Ishikawa (cell line): Measurements from ENCODE around the gene BTBD7.

ENCODE experiments used
- CEBPB ChIP-seq: IDR thresholded peaks from 2 replicates; pipeline ENCODE4 v1.6.1; 2012
- CREB1 ChIP-seq: IDR thresholded peaks from 2 replicates; pipeline ENCODE4 v1.6.1; 2012; ENCODE audit warnings: low read depth
- EGR1 ChIP-seq: IDR thresholded peaks from 2 replicates; pipeline ENCODE4 v1.6.1; 2012
- EP300 ChIP-seq: IDR thresholded peaks from 2 replicates; pipeline ENCODE4 v1.6.1; 2012; ENCODE audit warnings: borderline replicate concordance
- FOXM1 ChIP-seq: IDR thresholded peaks from 2 replicates; pipeline ENCODE4 v1.6.1; 2012; ENCODE audit warnings: low read depth, borderline replicate concordance
- NFIC ChIP-seq: IDR thresholded peaks from 2 replicates; pipeline ENCODE4 v1.6.1; 2012
- TAF1 ChIP-seq: IDR thresholded peaks from 2 replicates; pipeline ENCODE4 v1.6.1; 2012; ENCODE audit warnings: low read depth, mild to moderate bottlenecking
- TCF12 ChIP-seq: IDR thresholded peaks from 2 replicates; pipeline ENCODE4 v1.6.1; 2012; ENCODE audit warnings: low read depth
- TEAD4 ChIP-seq: IDR thresholded peaks from 2 replicates; pipeline ENCODE4 v1.6.1; 2012
- ZBTB7A ChIP-seq: IDR thresholded peaks from 2 replicates; pipeline ENCODE4 v1.6.1; 2012; ENCODE audit warnings: low read depth
- TF ChIP-seq, protein P1 (sequence below): IDR thresholded peaks from 2 replicates; pipeline ENCODE4 v1.6.1; 2012; ENCODE audit warnings: low read depth, mild to moderate bottlenecking
- TF ChIP-seq, protein P2 (sequence below): IDR thresholded peaks from 2 replicates; pipeline ENCODE4 v1.6.1; 2012

DNA sequence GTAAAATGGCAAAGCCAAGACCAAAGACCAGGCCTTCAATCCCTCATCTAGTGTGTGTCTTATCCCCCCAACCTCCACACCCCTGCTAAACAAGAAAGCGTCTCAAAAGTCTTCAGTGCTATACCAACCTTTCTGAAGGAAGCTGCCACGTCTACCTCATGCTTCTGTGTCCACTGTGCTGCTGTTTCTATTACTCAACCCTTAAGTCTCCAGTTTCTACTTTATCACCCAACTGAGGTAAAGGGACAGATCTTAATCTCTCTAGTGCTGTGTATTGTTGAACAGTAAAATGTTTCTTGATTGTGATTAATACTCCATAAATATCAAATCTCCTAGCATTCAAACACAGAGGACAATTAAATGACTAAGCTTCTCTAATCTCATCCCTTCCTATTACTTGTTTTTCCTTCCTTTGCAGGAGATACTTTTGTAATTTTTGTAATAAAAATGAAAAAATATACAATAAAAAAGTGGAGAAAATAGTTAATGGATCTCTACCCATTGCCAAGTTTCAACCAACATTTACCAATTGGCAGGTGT lies 23.3 kb downstream of the BTBD7 start:
- TF ChIP-seq EP300 (no peak), EGR1 (no peak), NFIC (no peak), CREB1 (no peak), TCF12 (no peak), ZBTB7A (no peak), TEAD4 (no peak), CEBPB (no peak), TAF1 (no peak), FOXM1 (no peak)
- TF ChIP-seq, protein P1, sequence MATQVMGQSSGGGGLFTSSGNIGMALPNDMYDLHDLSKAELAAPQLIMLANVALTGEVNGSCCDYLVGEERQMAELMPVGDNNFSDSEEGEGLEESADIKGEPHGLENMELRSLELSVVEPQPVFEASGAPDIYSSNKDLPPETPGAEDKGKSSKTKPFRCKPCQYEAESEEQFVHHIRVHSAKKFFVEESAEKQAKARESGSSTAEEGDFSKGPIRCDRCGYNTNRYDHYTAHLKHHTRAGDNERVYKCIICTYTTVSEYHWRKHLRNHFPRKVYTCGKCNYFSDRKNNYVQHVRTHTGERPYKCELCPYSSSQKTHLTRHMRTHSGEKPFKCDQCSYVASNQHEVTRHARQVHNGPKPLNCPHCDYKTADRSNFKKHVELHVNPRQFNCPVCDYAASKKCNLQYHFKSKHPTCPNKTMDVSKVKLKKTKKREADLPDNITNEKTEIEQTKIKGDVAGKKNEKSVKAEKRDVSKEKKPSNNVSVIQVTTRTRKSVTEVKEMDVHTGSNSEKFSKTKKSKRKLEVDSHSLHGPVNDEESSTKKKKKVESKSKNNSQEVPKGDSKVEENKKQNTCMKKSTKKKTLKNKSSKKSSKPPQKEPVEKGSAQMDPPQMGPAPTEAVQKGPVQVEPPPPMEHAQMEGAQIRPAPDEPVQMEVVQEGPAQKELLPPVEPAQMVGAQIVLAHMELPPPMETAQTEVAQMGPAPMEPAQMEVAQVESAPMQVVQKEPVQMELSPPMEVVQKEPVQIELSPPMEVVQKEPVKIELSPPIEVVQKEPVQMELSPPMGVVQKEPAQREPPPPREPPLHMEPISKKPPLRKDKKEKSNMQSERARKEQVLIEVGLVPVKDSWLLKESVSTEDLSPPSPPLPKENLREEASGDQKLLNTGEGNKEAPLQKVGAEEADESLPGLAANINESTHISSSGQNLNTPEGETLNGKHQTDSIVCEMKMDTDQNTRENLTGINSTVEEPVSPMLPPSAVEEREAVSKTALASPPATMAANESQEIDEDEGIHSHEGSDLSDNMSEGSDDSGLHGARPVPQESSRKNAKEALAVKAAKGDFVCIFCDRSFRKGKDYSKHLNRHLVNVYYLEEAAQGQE, result no peak
- TF ChIP-seq, protein P2, sequence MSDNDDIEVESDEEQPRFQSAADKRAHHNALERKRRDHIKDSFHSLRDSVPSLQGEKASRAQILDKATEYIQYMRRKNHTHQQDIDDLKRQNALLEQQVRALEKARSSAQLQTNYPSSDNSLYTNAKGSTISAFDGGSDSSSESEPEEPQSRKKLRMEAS, result no peak
